Inflammatory macrophage treated with lipopolysaccharide for 1 hour (primary cell): ENCODE data around the gene IQGAP1.
"Not testable (repeated sequence)": the region's sequence is repeated elsewhere in the genome, so short reads cannot be mapped to it uniquely, and the experiment has no call there.

Source experiments
- DNase-seq, 2 donors: peaks; one replicate each; pipeline ENCODE4 v3.0.0-alpha.2; 2020 to 2022

Gene IQGAP1

DNA sequence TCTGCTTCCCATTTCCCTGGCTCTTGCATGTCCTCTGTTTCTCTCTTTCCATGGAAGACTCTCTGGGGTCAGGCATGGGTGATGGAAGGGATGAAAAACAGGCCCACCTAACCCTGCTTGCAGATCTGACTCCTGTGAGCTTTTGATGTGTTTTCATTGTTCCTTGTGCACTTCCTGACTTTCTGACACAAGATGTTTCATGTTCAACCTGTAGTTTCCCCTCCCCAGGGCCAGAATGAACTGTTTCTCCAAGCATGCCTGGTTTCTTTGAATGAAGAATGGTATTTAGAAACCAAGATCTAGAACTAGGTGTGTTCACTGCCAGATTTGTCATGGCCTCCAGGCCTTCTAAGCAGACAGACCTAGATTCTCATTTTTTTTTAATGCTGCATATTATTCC, 105.6 kb downstream of the IQGAP1 start:
- no peak for DNase-seq

DNA sequence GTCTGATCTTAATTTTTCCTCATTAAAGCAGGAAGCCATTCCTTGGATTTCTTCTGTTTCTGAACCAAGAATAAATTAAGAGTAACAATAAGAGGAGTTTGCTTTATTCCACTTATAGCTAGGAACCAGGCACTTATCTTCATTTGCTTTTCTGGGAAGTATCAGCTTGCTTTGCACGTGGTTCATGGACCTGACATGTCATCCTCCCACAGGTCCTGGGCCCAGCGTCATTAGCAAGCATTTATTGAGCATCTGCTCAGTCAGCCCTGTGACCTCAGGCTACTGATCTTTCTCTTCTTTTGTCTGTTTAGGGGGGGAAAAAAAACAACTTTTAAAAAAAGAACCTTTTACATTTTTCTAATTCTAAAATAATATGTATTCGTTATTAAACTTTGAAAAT, 107.0 kb downstream of the IQGAP1 start:
- peak in 1 of 2 donors; percentile 36 for DNase-seq

DNA sequence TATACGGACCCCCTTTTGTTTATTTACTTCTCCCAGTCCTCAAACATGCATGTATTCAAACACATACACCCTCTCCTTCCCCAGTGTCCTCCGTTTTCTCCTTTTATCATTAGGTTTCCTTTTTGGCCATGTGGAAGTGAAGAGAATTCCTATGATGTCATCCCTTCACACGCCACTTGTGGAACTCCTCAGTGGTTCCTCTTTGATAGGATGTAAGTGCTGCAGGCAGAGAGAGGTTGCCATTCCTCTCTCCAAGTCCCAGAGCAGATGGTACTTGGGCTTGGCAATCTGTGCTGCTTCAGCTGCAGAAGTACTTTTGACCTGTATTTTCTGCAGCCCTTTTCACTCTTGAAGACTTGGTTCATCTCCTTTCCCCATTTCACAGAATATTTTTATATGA, 108.7 kb downstream of the IQGAP1 start:
- peak; percentile 69 to 74 for DNase-seq

DNA sequence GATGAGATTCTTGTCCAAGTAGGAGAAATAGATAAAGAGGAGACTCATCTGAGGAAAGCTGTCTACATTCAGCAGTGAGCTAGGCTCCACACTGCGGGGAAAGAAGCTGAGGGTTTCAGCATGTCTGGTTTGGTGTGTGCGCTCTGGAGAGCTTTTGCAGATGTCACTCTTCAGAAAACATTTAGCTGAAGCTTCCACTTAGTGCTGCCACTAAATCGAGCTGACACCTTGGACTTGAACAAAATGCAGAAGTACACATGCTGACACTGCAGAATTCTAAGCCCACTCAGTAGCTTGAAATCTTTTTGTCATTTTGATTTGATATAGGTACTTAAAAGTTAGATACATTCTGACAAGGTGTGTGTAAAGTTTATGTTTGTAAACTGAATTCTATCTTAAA, 109.3 kb downstream of the IQGAP1 start:
- peak; percentile 15 to 19 for DNase-seq

DNA sequence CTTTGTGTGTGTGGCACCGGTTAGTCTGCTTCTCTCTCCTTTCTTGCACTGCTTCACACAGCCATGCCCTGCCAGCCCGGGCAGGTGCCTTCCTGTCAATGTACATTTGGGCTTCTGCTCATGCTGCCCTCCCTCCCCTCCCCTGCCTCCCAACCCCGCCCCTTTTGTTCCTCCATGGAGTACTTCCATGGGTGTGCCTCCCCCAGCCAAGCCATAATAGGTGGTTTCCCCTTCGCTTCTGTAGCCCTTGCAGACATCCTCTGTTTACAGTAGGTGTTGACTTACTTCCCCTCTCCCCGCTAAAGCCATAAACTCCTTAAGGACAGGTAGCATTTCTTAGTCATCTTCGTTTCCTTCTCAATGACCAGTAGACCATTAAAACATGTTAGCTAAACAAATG, 109.9 kb downstream of the IQGAP1 start:
- no peak for DNase-seq

DNA sequence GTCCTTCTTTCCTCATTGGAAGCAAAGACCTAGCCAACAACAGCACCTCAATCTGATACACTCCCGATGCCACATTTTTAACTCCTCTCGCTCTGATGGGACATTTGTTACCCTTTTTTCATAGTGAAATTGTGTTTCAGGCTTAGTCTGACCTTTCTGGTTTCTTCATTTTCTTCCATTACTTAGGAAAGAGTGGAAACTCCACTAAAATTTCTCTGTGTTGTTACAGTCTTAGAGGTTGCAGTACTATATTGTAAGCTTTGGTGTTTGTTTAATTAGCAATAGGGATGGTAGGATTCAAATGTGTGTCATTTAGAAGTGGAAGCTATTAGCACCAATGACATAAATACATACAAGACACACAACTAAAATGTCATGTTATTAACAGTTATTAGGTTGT, 112.1 kb downstream of the IQGAP1 start:
- peak; percentile 66 to 81 for DNase-seq

DNA sequence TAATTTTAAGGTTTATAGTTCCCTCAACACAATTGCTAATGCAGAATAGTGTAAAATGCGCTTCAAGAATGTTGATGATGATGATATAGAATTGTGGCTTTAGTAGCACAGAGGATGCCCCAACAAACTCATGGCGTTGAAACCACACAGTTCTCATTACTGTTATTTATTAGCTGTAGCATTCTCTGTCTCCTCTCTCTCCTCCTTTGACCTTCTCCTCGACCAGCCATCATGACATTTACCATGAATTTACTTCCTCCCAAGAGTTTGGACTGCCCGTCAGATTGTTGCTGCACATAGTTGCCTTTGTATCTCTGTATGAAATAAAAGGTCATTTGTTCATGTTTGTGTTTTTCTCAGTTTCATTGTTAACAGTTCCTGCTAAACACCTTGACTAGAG, 113.9 kb downstream of the IQGAP1 start:
- DNase-seq = no peak

DNA sequence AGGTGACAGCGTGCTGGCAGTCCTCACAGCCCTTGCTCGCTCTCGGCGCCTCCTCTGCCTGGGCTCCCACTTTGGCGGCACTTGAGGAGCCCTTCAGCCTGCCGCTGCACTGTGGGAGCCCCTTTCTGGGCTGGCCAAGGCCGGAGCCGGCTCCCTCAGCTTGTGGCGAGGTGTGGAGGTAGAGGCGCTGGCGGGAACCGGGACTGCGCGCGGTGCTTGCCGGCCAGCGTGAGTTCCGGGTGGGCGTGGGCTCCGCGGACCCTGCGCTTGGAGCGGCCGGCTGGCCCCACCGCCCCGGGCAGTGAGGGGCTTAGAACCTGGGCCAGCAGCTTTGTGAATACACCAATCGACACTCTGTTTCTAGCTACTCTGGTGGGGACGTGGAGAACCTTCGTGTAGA, 122.7 kb downstream of the IQGAP1 start:
- not testable (repeated sequence) for DNase-seq

DNA sequence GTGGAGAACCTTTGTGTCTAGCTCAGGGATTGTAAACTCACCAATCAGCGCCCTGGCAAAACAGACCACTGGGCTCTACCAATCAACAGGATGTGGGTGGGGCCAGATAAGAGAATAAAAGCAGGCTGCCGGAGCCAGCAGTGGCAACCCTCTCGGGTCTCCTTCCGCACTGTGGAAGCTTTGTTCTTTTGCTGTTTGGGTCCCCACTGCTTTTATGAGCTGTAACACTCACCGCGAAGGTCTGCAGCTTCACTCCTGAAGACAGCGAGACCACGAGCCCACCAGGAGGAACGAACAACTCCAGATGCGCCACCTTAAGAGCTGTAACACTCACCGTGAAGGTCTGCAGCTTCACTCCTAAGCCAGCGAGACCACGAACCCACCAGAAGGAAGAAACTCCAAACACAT, 123.2 kb downstream of the IQGAP1 start:
- not testable (repeated sequence) for DNase-seq

DNA sequence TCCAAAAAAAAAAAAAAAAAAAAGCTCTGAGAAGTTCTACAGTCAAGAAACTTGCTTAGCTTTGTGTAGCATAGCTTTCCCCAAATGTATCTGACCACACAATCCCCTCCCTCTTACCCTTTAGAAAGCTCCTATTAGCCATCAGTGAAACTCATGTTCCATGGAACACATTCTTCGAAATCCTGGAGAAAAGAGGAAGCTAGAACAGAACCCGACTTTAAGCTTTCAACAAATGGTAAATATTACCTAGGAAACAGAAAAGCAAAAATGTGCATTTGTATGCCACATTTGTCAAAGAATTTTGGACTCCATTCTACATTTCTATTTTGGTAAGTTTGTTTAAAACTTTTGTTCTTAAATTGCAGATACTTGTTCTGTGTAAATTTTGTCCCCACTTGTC, 124.2 kb downstream of the IQGAP1 start:
- DNase-seq = peak in 1 of 2 donors; percentile 32

DNA sequence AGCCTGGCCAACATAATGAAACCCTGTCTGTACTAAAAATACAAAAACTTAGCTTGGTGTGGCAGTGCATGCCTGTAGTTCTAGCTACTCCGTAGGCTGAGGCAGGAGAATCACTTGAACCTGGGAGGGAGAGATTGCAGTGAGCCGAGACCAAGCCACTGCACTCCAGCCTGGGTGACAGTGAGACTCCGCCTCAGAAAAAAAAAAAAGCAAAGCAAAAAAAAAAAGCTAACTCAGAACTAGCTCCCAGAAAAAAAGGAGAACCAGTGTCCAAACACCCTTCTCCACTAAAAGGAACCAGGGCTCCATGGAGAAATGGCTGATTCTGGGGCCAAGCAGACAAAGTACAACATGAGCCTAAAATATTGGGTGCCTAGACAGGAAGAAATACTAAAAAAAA, 124.9 kb downstream of the IQGAP1 start:
- peak; percentile 56 to 59 for DNase-seq

DNA sequence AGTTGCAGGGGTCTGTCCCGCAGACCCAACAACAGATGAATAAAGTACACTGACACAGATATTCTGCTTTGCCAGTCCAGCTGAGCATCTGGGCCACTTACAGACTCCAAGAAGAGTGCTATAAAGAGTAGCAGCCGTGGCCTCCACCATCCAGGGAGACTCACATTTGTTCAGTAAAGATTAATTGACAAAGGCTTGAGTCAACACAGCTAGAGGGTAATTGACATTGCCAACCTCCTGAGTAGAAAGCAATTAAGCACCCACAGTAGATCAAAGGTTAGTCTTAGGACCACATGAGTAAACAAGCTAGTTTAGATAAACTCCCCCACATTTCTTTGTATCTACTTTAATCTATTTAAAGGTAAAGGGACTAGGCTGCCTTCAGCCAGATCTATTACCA, 125.4 kb downstream of the IQGAP1 start:
- no peak for DNase-seq

DNA sequence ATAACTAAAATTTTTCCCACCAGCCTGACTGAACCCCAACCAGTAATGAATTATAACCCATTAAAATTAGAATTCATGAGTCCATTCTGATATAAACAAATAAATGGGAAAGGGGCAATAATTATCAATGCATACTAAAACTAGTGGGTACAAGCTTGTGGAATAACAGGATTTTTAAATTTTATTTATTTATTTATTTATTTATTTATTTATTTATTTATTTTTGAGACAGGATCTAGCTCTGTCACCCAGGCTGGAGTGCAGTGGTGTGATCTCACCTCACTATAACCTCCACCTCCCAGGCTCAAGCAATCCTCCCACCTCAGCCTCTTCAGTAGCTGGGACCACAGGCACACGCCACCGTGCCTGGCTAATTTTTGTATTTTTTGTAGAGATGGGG, 125.9 kb downstream of the IQGAP1 start:
- DNase-seq = not testable (repeated sequence)

DNA sequence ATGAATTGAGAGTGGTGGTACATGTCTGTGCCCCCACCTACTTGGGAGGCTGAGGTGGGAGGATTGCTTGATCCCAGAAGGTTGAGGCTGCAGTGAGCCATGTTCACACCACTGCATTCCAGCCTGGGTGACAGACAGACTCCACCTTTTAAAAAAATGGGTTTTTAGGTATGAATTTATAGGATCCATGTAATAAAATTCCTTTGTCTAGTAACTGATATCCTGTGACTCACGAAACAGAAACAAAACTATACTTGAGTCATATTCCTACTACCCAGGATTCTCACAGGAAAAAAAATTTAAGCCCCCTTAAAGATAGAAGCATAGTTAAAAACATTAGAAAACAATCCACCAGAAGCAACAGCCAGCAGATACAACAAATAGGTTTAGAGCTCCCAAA, 131.6 kb downstream of the IQGAP1 start:
- DNase-seq = no peak

DNA sequence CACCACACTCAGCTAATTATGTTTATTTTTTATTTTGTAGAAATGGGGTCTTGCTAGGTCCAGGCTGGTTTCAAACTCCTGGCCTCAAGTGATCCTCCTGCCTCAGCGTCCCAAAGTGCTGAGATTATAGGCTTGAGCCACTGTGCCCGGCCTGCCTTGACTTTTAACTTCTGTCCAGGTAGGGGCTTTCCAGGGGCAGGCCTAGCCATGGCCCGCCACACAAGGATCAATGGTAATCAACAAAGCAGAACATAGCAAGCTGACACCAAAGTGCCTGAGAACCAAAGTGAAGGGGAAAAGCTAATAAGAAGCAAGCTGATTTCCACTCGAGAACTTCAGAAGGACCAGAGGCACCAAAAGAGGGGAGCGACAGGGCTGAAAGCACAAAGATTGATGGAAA, 132.3 kb downstream of the IQGAP1 start:
- no peak for DNase-seq

DNA sequence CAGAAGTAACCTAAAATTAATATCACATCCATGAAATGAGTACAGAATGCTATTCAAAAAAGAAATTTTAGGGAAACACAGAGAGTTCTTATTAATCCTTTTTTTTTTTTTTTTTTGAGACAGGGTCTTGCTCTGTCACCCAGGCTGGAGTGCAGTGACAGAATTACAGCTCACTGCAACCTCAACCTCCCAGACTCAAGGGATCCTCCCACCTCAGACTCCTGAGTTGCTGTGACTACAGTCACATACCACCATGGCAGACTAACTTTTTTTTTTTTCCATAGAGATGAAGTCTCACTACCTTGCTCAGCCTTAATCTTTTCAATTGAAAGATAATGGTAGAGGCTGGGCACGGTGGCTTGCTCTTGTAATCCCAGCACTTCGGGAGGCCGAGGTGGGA, 135.3 kb downstream of the IQGAP1 start:
- DNase-seq = no peak

DNA sequence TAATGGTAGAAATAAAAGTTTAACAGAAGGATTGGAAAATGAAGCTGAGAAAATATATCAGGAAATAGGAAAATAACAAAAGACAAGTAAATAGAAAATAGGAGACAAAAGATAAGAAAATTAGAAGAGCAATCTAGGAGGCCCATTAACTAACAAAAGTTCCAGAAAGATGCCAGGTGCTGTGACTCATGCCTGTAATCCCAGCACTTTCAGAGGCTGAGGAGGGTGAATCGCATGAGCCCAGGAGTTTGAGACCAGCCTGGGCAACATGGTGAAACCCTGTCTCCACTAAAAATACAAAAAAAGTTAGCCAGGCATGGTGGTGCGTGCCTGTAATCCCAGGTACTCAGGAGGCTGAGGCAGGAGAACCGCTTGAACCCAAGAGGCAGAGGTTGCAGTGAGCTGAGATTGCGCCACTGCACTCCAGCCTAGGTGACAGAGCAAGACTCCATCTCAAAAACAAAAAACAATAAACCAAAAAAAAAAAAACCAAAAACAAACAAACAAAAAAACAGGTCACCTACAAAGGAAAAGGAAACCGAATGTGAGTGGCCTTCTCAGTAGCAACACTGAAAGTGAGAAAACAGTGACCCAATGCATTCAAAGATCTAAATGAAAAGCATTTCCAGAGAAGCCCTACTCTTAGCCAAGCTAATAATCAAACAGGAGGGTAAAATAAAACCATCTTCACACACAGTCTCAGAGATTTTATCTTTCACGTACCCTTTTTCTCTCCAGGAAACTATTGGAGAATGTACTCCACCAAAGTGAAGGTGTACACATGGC, 136.2 kb downstream of the IQGAP1 start:
- not testable (repeated sequence) for DNase-seq

DNA sequence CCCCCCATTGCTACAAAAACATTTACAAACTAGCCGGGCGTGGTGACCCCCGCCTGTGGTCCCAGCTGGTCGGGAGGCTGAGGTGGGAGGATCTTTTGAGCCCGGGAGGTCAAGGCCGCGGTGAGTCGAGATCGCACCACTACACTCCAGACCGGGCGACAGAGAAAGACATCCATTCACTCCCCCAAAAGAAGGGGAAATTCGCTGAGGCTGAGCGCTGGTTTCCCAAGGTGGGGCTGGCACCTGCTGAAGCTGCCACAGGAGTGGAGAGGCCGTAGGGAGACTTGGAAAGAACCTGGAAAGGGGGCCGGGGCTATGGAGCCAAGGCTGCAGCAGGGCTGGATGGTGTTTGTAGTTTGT, 140.9 kb downstream of the IQGAP1 start:
- no peak for DNase-seq

DNA sequence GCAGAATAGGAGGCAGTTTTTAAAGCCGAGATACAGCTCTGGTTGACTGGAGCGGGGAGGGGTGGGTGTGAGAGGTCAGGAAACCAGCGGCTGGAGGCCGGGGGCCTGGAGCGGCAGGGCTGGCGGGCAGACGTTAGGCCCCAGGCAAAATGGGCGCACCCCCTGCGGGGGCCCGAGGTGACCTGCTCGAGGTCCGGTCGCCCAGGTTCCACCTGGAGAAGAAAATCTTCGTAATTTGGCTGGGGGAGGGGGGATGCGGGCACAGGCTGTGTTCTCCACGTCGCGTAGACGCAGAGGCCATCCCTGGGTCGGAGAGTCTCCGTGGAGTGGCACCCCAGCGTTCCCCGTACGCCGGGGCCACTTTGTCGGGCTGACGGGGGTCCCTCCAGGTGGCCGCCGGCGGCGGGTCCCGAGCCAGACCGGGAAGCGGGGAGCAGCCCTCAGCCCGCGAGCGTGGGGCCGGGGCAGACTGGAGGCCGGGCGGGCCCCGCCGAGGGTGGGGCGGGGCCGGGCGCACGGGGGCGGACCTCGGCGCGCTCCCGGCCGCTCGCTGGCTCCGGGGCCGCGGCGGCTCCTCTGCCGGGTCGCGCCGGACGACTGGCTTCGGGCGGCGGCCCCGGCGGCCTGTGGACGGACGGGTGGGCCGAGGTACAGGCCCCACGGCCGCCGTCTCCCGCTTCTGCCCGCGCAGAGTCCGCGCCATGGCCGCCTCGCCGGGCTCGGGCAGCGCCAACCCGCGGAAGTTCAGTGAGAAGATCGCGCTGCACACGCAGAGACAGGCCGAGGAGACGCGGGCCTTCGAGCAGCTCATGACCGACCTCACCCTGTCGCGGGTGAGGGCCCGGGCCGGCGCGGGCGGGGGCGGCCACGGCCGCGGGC, 141.6 kb downstream of the IQGAP1 start, which contains the start of gene CRTC3:
CRTC3 (plus strand) TSS at position 553 of the 879 bp plus-strand sequence; CDS start at position 702, 149 bp downstream.
- peak; percentile 45 to 48 for DNase-seq

DNA sequence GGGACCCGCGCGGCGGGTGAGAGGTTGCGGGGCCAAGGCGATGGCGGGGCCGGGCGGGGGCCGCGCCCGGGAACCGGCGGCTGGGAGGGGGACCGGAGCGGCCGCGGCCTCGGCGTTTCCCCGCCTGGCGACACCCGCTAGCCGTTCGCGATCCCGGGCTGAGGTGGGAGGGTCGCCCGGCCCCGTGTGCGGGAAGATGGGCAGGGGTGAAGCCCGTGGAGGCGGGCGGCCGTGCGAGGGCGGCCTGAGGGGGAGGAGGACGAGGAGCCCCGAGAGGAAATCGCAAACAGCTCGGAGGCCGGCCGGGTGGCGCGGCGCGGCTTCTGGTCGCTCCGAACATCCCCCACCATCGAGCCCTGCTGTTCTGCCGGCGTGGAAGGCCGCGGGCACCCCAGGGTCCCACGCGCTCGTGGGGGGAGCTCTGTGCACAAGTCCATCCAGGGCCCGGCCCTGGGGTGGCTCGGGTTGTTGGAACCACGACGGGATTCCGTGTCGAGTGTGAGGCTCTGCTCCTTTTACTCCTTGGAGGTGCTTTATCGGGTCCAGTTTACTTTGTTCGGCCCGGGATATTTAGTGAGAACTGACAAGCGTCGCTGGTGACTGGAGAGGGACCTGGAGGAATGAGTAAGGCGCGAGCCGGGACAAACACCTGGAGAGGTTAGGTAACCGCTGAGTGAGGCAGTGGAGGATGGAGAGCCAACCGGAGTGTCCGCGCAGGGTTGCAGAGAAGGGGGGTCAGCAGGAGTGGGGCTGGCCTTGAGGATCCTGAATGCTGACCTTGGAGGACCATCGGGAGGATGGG, 142.4 kb downstream of the IQGAP1 start:
- DNase-seq = peak; percentile 15 to 42

DNA sequence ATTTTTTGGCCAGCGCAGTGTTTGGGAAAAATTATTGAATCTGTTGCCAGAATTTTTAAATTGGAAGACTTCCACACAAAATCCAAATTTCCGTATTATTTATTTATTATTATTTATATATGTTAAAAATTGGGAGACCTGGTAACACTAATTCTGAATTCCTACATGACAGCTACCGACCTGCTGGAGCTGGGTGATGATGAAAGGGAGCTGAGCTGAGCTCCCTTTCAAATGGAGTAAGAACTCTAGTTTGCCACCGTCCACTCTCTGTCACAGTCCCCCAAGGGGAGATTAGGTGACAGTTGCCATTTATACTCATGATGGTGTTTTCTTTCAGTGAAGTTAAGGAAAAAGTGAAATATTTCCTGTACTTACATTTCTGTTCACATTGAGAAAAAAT, 143.1 kb downstream of the IQGAP1 start:
- no peak for DNase-seq

DNA sequence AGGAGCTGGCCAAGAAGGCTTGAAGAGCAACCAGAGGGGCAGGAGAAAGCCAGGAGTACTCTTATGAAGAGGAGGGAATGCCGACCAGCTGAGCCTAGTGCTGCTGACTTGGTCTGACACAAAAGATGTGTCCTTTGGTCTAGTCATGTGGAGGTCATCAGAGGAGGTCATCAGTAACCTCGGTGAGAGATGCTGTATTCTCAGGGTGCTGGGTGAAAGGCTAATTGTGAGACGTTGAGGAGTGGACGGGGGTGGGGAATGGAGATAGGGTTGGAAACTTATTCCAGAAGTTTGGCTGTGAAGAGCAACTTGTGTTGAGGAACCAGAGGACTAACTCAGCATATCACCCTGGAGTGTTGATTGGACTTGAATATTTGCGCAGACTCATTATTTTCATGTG, 147.2 kb downstream of the IQGAP1 start:
- DNase-seq = no peak

DNA sequence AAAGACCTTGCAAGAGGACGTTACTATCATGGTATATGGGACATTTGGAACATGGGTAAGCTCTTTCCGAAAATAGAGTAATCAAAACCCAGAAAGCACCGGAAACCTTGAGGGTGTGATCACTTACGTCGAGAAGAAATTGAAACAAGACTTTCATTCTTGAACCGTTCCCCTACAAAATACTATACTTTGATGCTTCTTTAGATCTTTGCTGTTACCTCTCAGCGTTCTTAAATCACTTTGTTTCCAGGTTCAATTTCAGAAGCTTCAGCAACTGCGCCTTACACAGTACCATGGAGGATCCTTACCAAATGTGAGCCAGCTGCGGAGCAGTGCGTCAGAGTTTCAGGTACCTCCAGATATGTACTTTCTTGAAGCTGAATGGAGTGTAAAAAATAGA, 151.7 kb downstream of the IQGAP1 start:
- no peak for DNase-seq
